Thyroid gland (tissue), 4 donors: ENCODE measurements around the gene NPY. TPM values are rescaled to one million over a fixed set of nuclear protein-coding genes. Genes with fewer than 3 reads are reported as not detected.

Experiments
- DNase-seq, 2 donors: peaks; one replicate each; pipeline ENCODE4 v3.0.0-alpha.2; 2019
- H3K27ac ChIP-seq, 3 donors: fragments of 200-600 bp; sonication (generic); 1 replicate in 2 of 3; 2 replicates in 1 of 3; pipeline ENCODE4 v1.5.1; 2016 to 2019; ENCODE audit warnings: mild to moderate bottlenecking in 1 of 3, moderate library complexity in 1 of 3
- H3K27me3 ChIP-seq: fragments of 200-600 bp; sonication (generic); one replicate; pipeline ENCODE4 v1.5.1; 2019
- H3K36me3 ChIP-seq, 2 donors: fragments of 200-600 bp; sonication (generic); one replicate each; pipeline ENCODE4 v1.5.1; 2016 to 2019
- H3K4me1 ChIP-seq, 2 donors: fragments of 200-600 bp; sonication (generic); one replicate each; pipeline ENCODE4 v1.5.1; 2017 to 2019
- H3K4me3 ChIP-seq, 3 donors: fragments of 200-600 bp; sonication (generic); replicated peaks in 1 of 3; 1 replicate in 2 of 3; 2 replicates in 1 of 3; pipeline ENCODE4 v1.5.1; 2016; ENCODE audit warnings: mild to moderate bottlenecking in 1 of 3
- H3K9me3 ChIP-seq: fragments of 200-600 bp; sonication (generic); one replicate; pipeline ENCODE4 v1.5.1; 2017
- CTCF ChIP-seq, 6 experiments: fragments of 200-600 bp in 3 of 6; fragments of 450-650 bp in 3 of 6; sonication (generic) in 3 of 6; IDR thresholded peaks; one replicate each; pipeline ENCODE4 v1.5.1; 2016 to 2019; ENCODE audit warnings: antibody characterized with exemption in 6 of 6, mild to moderate bottlenecking in 2 of 6, inconsistent platforms in 1 of 6, moderate library complexity in 1 of 6
- POLR2A ChIP-seq, 2 donors: fragments of 450-650 bp; IDR thresholded peaks; one replicate each; pipeline ENCODE4 v1.6.1; 2017; ENCODE audit warnings: antibody characterized with exemption in 2 of 2, mild to moderate bottlenecking in 2 of 2, moderate library complexity in 1 of 2
- WGBS, 2 donors: methylation state at CpG; one replicate each; pipeline ENCODE4 v1.1.5; 2017; 5-methylcytosine and 5-hydroxymethylcytosine counted together
- intact Hi-C: fragments of 100-400 bp; cut with DNase I; formaldehyde crosslinking; loops from one replicate; pipeline ENCODE4 v1.15.1; 2023
- total RNA-seq, 4 donors: library from RNA; depleted of rRNA; stranded (reverse); fragments of >200 nt; gene quantifications; one replicate each; pipeline ENCODE4 v1.2.3, GENCODE V29; 2016

NPY gene
- total RNA-seq = 10 to 100 TPM in 1 of 4 donors, not detected in 3; 13.0 TPM

GRCh38 chr7:24283897-24284698 lies at the start of gene NPY:
Gene NPY, plus strand, starts transcription at chr7:24284190. Its CDS starts 1,051 bp downstream, at chr7:24285241.
- TF ChIP-seq POLR2A (IDR thresholded peaks at IDR 0.05) = no peak
- TF ChIP-seq CTCF (IDR thresholded peaks at IDR 0.05) = no peak
- no peaks in the 10 kb centered on the region for H3K9me3 ChIP-seq
- H3K27ac ChIP-seq = no peak within 1 kb of the TSS
- H3K36me3 ChIP-seq = no peaks in the 10 kb centered on the region
- H3K4me1 ChIP-seq = peaks cover 5 to 17% of the 10 kb centered on the region in 2 donors
- H3K27me3 ChIP-seq = peaks cover 10% of the 10 kb centered on the region
- peak within 1 kb of the TSS in 1 of 3 donors; percentile 21 for H3K4me3 ChIP-seq
- WGBS, 2 donors = 1 to 2% methylated on average over 22 to 29 of the region's 73 CpGs
- intact Hi-C loops = no loop called here
- DNase-seq = peak; percentile 5 to 13

GRCh38 chr7:24239260-24239659 lies 44.7 kb upstream of the NPY start:
- Histone ChIP-seq H3K9me3 (no peaks in the 10 kb centered on the region), H3K27ac (no peak overlapping the region), H3K36me3 (no peaks in the 10 kb centered on the region), H3K4me1 (no peaks in the 10 kb centered on the region), H3K27me3 (no peaks in the 10 kb centered on the region), H3K4me3 (no peak overlapping the region)
- no peak for TF ChIP-seq POLR2A (IDR thresholded peaks at IDR 0.05)
- no peak for TF ChIP-seq CTCF (IDR thresholded peaks at IDR 0.05)
- no peak for DNase-seq
- intact Hi-C loops = no loop called here

- no peaks in the 10 kb centered on the region for H3K4me1 ChIP-seq
- H3K4me3 ChIP-seq = no peak overlapping the region
- DNase-seq = no peak
- intact Hi-C loops = no loop called here
- TF ChIP-seq POLR2A (IDR thresholded peaks at IDR 0.05) (no peak), CTCF (IDR thresholded peaks at IDR 0.05) (no peak)
- no peak overlapping the region for H3K27ac ChIP-seq
- WGBS, 2 donors = 83 to 89% methylated on average over 5 of the region's 5 CpGs
- H3K27me3 ChIP-seq = no peaks in the 10 kb centered on the region
- no peaks in the 10 kb centered on the region for H3K9me3 ChIP-seq
- no peaks in the 10 kb centered on the region for H3K36me3 ChIP-seq
Measured at GRCh38 chr7:24241206-24241605, 42.8 kb upstream of the NPY start.

GRCh38 chr7:24244554-24244953 lies 39.4 kb upstream of the NPY start:
- Histone ChIP-seq H3K36me3 (no peaks in the 10 kb centered on the region), H3K27ac (no peak overlapping the region), H3K9me3 (no peaks in the 10 kb centered on the region), H3K27me3 (no peaks in the 10 kb centered on the region), H3K4me3 (no peak overlapping the region), H3K4me1 (no peaks in the 10 kb centered on the region)
- DNase-seq = no peak
- intact Hi-C loops = no loop called here
- no peak for TF ChIP-seq POLR2A (IDR thresholded peaks at IDR 0.05)
- no peak for TF ChIP-seq CTCF (IDR thresholded peaks at IDR 0.05)
- 70 to 71% methylated on average over 2 of the region's 2 CpGs for WGBS, 2 donors

DNA sequence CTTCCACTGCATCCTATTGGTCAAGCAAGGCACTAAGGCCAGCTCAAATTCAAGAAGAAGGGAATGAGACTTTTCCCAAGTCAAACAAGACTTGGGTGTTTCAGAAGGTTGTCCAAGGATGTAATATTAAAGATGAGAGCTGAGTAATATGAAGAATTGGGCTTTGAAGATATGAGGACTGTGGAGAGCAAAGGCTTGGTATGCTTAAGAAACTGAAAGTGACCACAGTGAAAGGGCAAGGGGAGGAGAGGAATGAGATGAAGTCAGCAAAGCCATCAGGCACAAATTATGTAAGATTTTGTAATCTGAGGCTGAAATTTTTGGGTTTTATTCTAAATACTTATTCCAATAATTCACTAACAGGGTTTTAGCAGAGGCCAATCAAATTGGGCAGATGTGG lies 38.6 kb upstream of the NPY start:
- no peak for DNase-seq
- Histone ChIP-seq H3K27ac (no peak overlapping the region), H3K4me3 (no peak overlapping the region), H3K9me3 (no peaks in the 10 kb centered on the region), H3K36me3 (no peaks in the 10 kb centered on the region), H3K27me3 (no peaks in the 10 kb centered on the region), H3K4me1 (no peaks in the 10 kb centered on the region)
- no peak for TF ChIP-seq CTCF (IDR thresholded peaks at IDR 0.05)
- no peak for TF ChIP-seq POLR2A (IDR thresholded peaks at IDR 0.05)
- intact Hi-C loops = no loop called here
